GM19025 (cell line): ENCODE data around the gene ARID2.
A peak's percentile ranks its signal among the peaks of the same experiment; 100 is the strongest.

ENCODE experiments used
- ATAC-seq: cut with Tn5 transposase; IDR thresholded peaks from one replicate; pipeline ENCODE4 v1.9.1; 2021; ENCODE audit warnings: mild to moderate bottlenecking, low read depth, moderate library complexity; ENCODE audit not compliant: unreplicated experiment

Gene ARID2

GRCh38 chr12:45729233-45730083 is at the start of gene ARID2:
Gene ARID2, plus strand, starts transcription at chr12:45729706. Its CDS starts 131 bp downstream, at chr12:45729837.
- ATAC-seq, result peak; percentile 5

GRCh38 chr12:45680362-45680761 is 49.1 kb upstream of the ARID2 start:
- no peak for ATAC-seq

- no peak for ATAC-seq
Measured at GRCh38 chr12:45681465-45681864, 48.0 kb upstream of the ARID2 start.

- no peak for ATAC-seq
Measured at GRCh38 chr12:45685680-45686079, 43.8 kb upstream of the ARID2 start.

- no peak for ATAC-seq
Measured at GRCh38 chr12:45687081-45688015, 42.2 kb upstream of the ARID2 start.

- ATAC-seq, result no peak
Measured at GRCh38 chr12:45688183-45688582, 41.3 kb upstream of the ARID2 start.

GRCh38 chr12:45695035-45695434 is 34.5 kb upstream of the ARID2 start:
- no peak for ATAC-seq

- ATAC-seq, result no peak
Measured at GRCh38 chr12:45695606-45696005, 33.9 kb upstream of the ARID2 start.

- no peak for ATAC-seq
Measured at GRCh38 chr12:45696049-45696448, 33.5 kb upstream of the ARID2 start.

GRCh38 chr12:45697371-45697770 is 32.1 kb upstream of the ARID2 start:
- no peak for ATAC-seq

- ATAC-seq, result no peak
Measured at GRCh38 chr12:45701296-45701695, 28.2 kb upstream of the ARID2 start.

- no peak for ATAC-seq
Measured at GRCh38 chr12:45703942-45704341, 25.6 kb upstream of the ARID2 start.

GRCh38 chr12:45704968-45705367 is 24.5 kb upstream of the ARID2 start:
- ATAC-seq, result no peak

GRCh38 chr12:45705404-45705803 is 24.1 kb upstream of the ARID2 start:
- ATAC-seq, result no peak

GRCh38 chr12:45707241-45707857 is 22.2 kb upstream of the ARID2 start:
- ATAC-seq, result no peak

GRCh38 chr12:45708363-45708762 is 21.1 kb upstream of the ARID2 start:
- ATAC-seq, result no peak

- no peak for ATAC-seq
Measured at GRCh38 chr12:45708901-45709300, 20.6 kb upstream of the ARID2 start.

GRCh38 chr12:45712319-45712718 is 17.2 kb upstream of the ARID2 start:
- ATAC-seq, result no peak

GRCh38 chr12:45713078-45713477 is 16.4 kb upstream of the ARID2 start:
- no peak for ATAC-seq

GRCh38 chr12:45718306-45718705 is 11.2 kb upstream of the ARID2 start:
- no peak for ATAC-seq

GRCh38 chr12:45720069-45720468 is 9.4 kb upstream of the ARID2 start:
- ATAC-seq, result no peak
